SU-DHL-6 (cell line): ENCODE results near the gene GSK3A.

Experiments
- CTCF ChIP-seq: fragments of 200-600 bp; sonication (generic); IDR thresholded peaks from one replicate; pipeline ENCODE4 v1.5.1; 2017; ENCODE audit warnings: antibody characterized with exemption, mild to moderate bottlenecking, low read length, moderate library complexity; ENCODE audit not compliant: insufficient read depth, poor library complexity, severe bottlenecking
- EZH2phosphoT487 ChIP-seq: fragments of 200-600 bp; sonication (generic), shearing (Covaris generic); conservative IDR thresholded peaks from 2 replicates; pipeline ENCODE4 v1.6.1; 2018; ENCODE audit warnings: mild to moderate bottlenecking, antibody characterized with exemption, low read length, moderate library complexity, mixed read lengths

- no peak for TF ChIP-seq EZH2phosphoT487
- no peak for TF ChIP-seq CTCF
Observed at GRCh38 chr19:42234364-42234763, 8.0 kb downstream of the GSK3A start.
